Measurements from ENCODE around the gene KRTAP10-11.

The KRTAP10-11 gene

DNA sequence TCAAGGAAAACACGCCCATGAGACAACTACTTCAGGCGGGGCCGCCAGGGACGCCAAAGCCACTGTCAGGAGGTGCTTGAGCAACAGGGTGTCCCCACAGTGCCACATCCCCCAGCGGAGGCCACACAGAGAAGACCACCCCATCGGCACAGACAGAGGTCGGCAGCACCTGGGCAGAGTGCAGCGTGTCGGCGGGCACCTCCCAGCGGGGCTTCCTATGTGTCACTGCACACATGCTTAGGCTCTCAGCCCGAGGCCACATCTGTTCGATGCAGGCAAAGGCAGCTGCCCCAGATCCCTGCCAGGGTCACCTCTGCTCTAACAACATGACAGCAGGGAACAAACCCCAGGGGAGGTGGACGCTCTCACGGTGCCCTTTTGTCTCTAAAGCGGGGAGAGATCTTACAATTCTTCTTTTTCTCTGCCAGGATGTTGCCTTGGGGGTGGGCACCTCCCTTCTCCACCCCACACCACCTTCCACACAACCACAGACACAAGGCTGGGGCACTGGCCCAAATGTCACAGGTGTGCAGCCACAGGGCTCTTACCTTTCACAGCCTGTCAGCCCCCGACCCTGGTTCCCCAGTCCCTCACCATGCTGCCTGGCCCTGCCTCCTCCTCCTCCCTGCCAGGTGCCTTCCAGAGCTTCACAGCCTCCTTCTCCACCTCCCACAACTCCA, 30.2 kb upstream of the KRTAP10-11 start:
- TF ChIP-seq CSRNP3 (CRISPR knock-in tag; IDR thresholded peaks at IDR 0.05) (no peak), ZNF565 (CRISPR knock-in tag; conservative IDR thresholded peaks at IDR 0.05; ENCODE audit: low read depth) (no peak), GLIS3 (CRISPR knock-in tag; IDR thresholded peaks at IDR 0.05) (no peak), ZNF8 (CRISPR knock-in tag; IDR thresholded peaks at IDR 0.05) (no peak)
- no peak for ATAC-seq

DNA sequence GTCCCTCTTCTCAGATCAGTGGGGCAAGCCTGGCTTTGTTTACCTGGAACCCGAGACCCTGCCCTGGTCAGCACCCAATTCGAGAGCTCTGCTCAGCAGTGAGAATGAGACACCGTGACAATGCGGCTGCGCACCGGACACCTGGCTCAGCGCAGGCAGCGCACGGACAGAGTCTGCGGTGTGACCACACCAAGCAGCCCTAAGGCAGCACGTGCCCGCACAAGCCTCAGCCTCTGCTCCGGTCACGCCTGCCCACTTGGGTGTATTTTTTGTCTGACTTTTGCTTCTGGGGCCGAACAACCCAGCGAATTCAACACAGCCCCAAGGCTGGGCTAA, 29.7 kb upstream of the KRTAP10-11 start:
- TF ChIP-seq RARB (CRISPR knock-in tag; IDR thresholded peaks at IDR 0.05) (no peak), BACH2 (CRISPR knock-in tag; IDR thresholded peaks at IDR 0.05; ENCODE audit: borderline replicate concordance) (no peak), ESRRG (CRISPR knock-in tag; IDR thresholded peaks at IDR 0.05) (no peak), ARNTL (CRISPR knock-in tag; IDR thresholded peaks at IDR 0.05; ENCODE audit: borderline replicate concordance, low read depth) (no peak), PPARA (CRISPR knock-in tag; IDR thresholded peaks at IDR 0.05; ENCODE audit: borderline replicate concordance) (no peak), OSR1 (CRISPR knock-in tag; IDR thresholded peaks at IDR 0.05) (no peak), PATZ1 (CRISPR knock-in tag; IDR thresholded peaks at IDR 0.05; ENCODE audit: borderline replicate concordance) (no peak), ZNF70 (CRISPR knock-in tag; IDR thresholded peaks at IDR 0.05) (no peak), SNAI2 (CRISPR knock-in tag; IDR thresholded peaks at IDR 0.05) (no peak), ZFP3 (CRISPR knock-in tag; IDR thresholded peaks at IDR 0.05) (no peak), TOX (CRISPR knock-in tag; IDR thresholded peaks at IDR 0.05; ENCODE audit: borderline replicate concordance) (no peak), CSDC2 (CRISPR knock-in tag; IDR thresholded peaks at IDR 0.05) (no peak)
- TF ChIP-seq, protein P1, sequence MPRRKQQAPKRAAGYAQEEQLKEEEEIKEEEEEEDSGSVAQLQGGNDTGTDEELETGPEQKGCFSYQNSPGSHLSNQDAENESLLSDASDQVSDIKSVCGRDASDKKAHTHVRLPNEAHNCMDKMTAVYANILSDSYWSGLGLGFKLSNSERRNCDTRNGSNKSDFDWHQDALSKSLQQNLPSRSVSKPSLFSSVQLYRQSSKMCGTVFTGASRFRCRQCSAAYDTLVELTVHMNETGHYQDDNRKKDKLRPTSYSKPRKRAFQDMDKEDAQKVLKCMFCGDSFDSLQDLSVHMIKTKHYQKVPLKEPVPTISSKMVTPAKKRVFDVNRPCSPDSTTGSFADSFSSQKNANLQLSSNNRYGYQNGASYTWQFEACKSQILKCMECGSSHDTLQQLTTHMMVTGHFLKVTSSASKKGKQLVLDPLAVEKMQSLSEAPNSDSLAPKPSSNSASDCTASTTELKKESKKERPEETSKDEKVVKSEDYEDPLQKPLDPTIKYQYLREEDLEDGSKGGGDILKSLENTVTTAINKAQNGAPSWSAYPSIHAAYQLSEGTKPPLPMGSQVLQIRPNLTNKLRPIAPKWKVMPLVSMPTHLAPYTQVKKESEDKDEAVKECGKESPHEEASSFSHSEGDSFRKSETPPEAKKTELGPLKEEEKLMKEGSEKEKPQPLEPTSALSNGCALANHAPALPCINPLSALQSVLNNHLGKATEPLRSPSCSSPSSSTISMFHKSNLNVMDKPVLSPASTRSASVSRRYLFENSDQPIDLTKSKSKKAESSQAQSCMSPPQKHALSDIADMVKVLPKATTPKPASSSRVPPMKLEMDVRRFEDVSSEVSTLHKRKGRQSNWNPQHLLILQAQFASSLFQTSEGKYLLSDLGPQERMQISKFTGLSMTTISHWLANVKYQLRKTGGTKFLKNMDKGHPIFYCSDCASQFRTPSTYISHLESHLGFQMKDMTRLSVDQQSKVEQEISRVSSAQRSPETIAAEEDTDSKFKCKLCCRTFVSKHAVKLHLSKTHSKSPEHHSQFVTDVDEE (CRISPR knock-in tag; IDR thresholded peaks at IDR 0.05): no peak
- ATAC-seq: no peak

GRCh38 chr21:44617071-44617501, 29.1 kb upstream of the KRTAP10-11 start:
- no peak for ATAC-seq
- TF ChIP-seq TOX (CRISPR knock-in tag; IDR thresholded peaks at IDR 0.05; ENCODE audit: borderline replicate concordance) (no peak), ISL1 (CRISPR knock-in tag; IDR thresholded peaks at IDR 0.05) (no peak), ZNF70 (CRISPR knock-in tag; IDR thresholded peaks at IDR 0.05) (no peak), ARNTL (CRISPR knock-in tag; IDR thresholded peaks at IDR 0.05; ENCODE audit: borderline replicate concordance, low read depth) (no peak), CREB5 (CRISPR knock-in tag; IDR thresholded peaks at IDR 0.05; ENCODE audit: low read depth) (no peak), ZFP3 (CRISPR knock-in tag; IDR thresholded peaks at IDR 0.05) (no peak), BACH2 (CRISPR knock-in tag; IDR thresholded peaks at IDR 0.05; ENCODE audit: borderline replicate concordance) (no peak), CSRNP3 (CRISPR knock-in tag; IDR thresholded peaks at IDR 0.05) (no peak), TCF4 (CRISPR knock-in tag; IDR thresholded peaks at IDR 0.05; ENCODE audit: borderline replicate concordance) (no peak), PPARA (CRISPR knock-in tag; IDR thresholded peaks at IDR 0.05; ENCODE audit: borderline replicate concordance) (no peak), SNAI2 (CRISPR knock-in tag; IDR thresholded peaks at IDR 0.05) (no peak), GLIS3 (CRISPR knock-in tag; IDR thresholded peaks at IDR 0.05) (no peak), ZNF565 (CRISPR knock-in tag; conservative IDR thresholded peaks at IDR 0.05; ENCODE audit: low read depth) (no peak), RARB (CRISPR knock-in tag; IDR thresholded peaks at IDR 0.05) (no peak)
- TF ChIP-seq, protein P2, sequence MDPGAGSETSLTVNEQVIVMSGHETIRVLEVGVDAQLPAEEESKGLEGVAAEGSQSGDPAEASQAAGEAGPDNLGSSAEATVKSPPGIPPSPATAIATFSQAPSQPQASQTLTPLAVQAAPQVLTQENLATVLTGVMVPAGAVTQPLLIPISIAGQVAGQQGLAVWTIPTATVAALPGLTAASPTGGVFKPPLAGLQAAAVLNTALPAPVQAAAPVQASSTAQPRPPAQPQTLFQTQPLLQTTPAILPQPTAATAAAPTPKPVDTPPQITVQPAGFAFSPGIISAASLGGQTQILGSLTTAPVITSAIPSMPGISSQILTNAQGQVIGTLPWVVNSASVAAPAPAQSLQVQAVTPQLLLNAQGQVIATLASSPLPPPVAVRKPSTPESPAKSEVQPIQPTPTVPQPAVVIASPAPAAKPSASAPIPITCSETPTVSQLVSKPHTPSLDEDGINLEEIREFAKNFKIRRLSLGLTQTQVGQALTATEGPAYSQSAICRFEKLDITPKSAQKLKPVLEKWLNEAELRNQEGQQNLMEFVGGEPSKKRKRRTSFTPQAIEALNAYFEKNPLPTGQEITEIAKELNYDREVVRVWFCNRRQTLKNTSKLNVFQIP (CRISPR knock-in tag; IDR thresholded peaks at IDR 0.05; ENCODE audit: borderline replicate concordance, low read depth): no peak
- TF ChIP-seq, protein P1 (CRISPR knock-in tag; IDR thresholded peaks at IDR 0.05): no peak

All from SK-N-SH treated with all-trans-retinoic acid at 6 μM for 48 hours (cell line).